IPS DF 4.7 (cell line): ENCODE results near the gene ZNF117.
"Not testable (repeated sequence)": the region's sequence is repeated elsewhere in the genome, so short reads cannot be mapped to it uniquely, and the experiment has no call there.

Source experiments
- DNase-seq: peaks from one replicate; pipeline ENCODE4 v3.0.0-alpha.2; 2013; ENCODE audit warnings: low spot score; ENCODE audit errors: extremely low read depth

ZNF117 gene

GRCh38 chr7:64928252-64929187, 62.3 kb downstream of the ZNF117 start:
- not testable (repeated sequence) for DNase-seq
